Smooth muscle cell (in vitro differentiated cells): Measurements from ENCODE around the gene ARID4A. TPM values are rescaled to one million over a fixed set of nuclear protein-coding genes. Genes with fewer than 3 reads are reported as not detected.

Source experiments
- DNase-seq: peaks from one replicate; lab custom pipeline; 2025; ENCODE audit not compliant: unreplicated experiment; lab: John Stamatoyannopoulos, UW
- H2AFZ ChIP-seq: fragments of 200-600 bp; sonication (generic); 2 replicates; pipeline ENCODE4 v1.6.0; 2016; ENCODE audit warnings: antibody characterized with exemption, low read depth, mild to moderate bottlenecking
- H3F3A ChIP-seq: fragments of 200-600 bp; sonication (generic); 2 replicates; pipeline ENCODE4 v1.6.0; 2017; ENCODE audit warnings: antibody characterized with exemption, low read depth
- H3K27ac ChIP-seq: fragments of 200-600 bp; sonication (generic); 2 replicates; pipeline ENCODE4 v1.5.1; 2016; ENCODE audit warnings: low read depth, mild to moderate bottlenecking
- H3K27me3 ChIP-seq: fragments of 200-600 bp; sonication (generic); 2 replicates; pipeline ENCODE4 v1.6.1; 2016; ENCODE audit warnings: low read depth, mild to moderate bottlenecking
- H3K36me3 ChIP-seq: fragments of 200-600 bp; sonication (generic); 2 replicates; pipeline ENCODE4 v1.5.1; 2016; ENCODE audit warnings: low read depth
- H3K4me1 ChIP-seq: fragments of 200-600 bp; sonication (generic); 2 replicates; pipeline ENCODE4 v1.5.1; 2016; ENCODE audit warnings: low read depth
- H3K4me2 ChIP-seq: fragments of 200-600 bp; sonication (generic); 2 replicates; pipeline ENCODE4 v1.6.0; 2016; ENCODE audit warnings: mild to moderate bottlenecking
- H3K4me3 ChIP-seq: fragments of 200-600 bp; sonication (generic); 2 replicates; pipeline ENCODE4 v1.5.1; 2016; ENCODE audit warnings: mild to moderate bottlenecking
- H3K79me2 ChIP-seq: fragments of 200-600 bp; sonication (generic); 2 replicates; pipeline ENCODE4 v1.6.0; 2016; ENCODE audit warnings: low read depth, mild to moderate bottlenecking
- H3K9ac ChIP-seq: fragments of 200-600 bp; sonication (generic); 2 replicates; pipeline ENCODE4 v1.6.0; 2016; ENCODE audit warnings: low read depth
- H3K9me3 ChIP-seq: fragments of 200-600 bp; sonication (generic); replicated peaks from 2 replicates; pipeline ENCODE4 v1.5.1; 2016; ENCODE audit warnings: low read depth
- H4K20me1 ChIP-seq: fragments of 200-600 bp; sonication (generic); 2 replicates; pipeline ENCODE4 v1.6.0; 2016; ENCODE audit warnings: low read depth
- WGBS: methylation state at CpG from one replicate; pipeline ENCODE4 v1.1.7; 2016; ENCODE audit warnings: low lambda C conversion rate; 5-methylcytosine and 5-hydroxymethylcytosine counted together
- polyA plus RNA-seq: library from polyadenylated mRNA; unstranded; fragments of >200 nt; fragmentation: Nextera tagmentation; extraction: Ambion mirVana; gene quantifications from 2 replicates; pipeline ENCODE4 v1.2.1, GENCODE V29; 2016
- total RNA-seq: library from RNA; depleted of rRNA; stranded (reverse); fragments of >200 nt; gene quantifications from 2 replicates; pipeline ENCODE4 v1.2.3, GENCODE V29; 2014
- TF ChIP-seq, protein P1 (sequence below): fragments of 200-600 bp; sonication (generic); IDR thresholded peaks from 2 replicates; pipeline ENCODE4 v1.5.1; 2017; ENCODE audit warnings: borderline replicate concordance, mild to moderate bottlenecking, antibody characterized with exemption; ENCODE audit not compliant: insufficient read depth, poor library complexity, severe bottlenecking

Gene ARID4A
- total and polyA plus RNA-seq, 2 experiments from 2014 or later = 14.1 to 18.4 TPM

DNA sequence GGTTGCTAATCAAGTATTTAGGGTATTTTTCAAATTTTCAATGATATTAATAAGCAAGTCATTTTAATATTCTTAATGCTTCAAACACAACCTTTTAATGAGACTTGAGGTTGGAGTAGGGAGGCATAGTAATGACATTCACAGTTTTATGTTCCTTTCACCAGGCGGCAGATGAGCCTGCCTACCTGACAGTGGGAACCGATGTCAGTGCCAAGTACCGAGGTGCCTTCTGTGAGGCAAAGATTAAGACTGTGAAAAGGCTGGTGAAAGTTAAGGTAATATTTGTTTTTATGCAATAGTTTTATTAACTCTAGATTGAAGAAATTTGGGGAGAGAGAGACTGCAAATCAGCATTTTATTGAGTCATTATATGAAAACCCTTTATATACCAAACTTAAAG lies 3.1 kb downstream of the ARID4A start:
- H3K27ac ChIP-seq = no peak overlapping the region
- no peaks in the 10 kb centered on the region for H3K27me3 ChIP-seq
- peaks cover 12% of the 10 kb centered on the region for H4K20me1 ChIP-seq
- H3K9me3 ChIP-seq = no peaks in the 10 kb centered on the region
- TF ChIP-seq, protein P1, sequence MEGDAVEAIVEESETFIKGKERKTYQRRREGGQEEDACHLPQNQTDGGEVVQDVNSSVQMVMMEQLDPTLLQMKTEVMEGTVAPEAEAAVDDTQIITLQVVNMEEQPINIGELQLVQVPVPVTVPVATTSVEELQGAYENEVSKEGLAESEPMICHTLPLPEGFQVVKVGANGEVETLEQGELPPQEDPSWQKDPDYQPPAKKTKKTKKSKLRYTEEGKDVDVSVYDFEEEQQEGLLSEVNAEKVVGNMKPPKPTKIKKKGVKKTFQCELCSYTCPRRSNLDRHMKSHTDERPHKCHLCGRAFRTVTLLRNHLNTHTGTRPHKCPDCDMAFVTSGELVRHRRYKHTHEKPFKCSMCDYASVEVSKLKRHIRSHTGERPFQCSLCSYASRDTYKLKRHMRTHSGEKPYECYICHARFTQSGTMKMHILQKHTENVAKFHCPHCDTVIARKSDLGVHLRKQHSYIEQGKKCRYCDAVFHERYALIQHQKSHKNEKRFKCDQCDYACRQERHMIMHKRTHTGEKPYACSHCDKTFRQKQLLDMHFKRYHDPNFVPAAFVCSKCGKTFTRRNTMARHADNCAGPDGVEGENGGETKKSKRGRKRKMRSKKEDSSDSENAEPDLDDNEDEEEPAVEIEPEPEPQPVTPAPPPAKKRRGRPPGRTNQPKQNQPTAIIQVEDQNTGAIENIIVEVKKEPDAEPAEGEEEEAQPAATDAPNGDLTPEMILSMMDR = no peak
- H3K79me2 ChIP-seq = peaks cover 68% of the 10 kb centered on the region
- peaks cover 9% of the 10 kb centered on the region for H3K4me1 ChIP-seq
- no peak overlapping the region for H3K4me2 ChIP-seq
- no peak overlapping the region for H3K4me3 ChIP-seq
- no peaks in the 10 kb centered on the region for H3K36me3 ChIP-seq
- 97% methylated on average over 3 of the region's 3 CpGs for WGBS
- no peak overlapping the region for H3K9ac ChIP-seq
- no peak overlapping the region for H2AFZ ChIP-seq
- no peaks in the 10 kb centered on the region for H3F3A ChIP-seq
- no peak for DNase-seq

DNA sequence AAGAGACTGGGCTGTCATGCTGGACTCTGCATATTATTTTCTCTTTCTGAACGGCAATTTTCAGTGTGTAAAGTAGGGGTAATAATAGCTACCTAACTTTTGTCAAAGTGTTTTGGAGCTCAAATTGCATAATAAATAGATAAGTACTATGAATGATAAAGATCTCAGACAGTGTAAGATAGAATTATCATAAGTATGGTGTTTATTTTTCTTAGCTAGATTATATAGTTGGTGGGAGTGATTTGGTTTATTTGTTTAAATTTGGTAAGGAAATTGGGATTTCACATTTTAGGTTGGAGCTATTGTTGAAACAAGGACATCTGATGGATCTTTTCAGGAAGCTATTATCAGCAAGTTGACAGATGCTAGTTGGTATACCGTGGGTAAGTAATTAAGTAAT lies 7.4 kb downstream of the ARID4A start:
- 87% methylated on average over 2 of the region's 2 CpGs for WGBS
- H3K27ac ChIP-seq = no peak overlapping the region
- H3K4me2 ChIP-seq = no peak overlapping the region
- H2AFZ ChIP-seq = no peak overlapping the region
- peaks cover 6% of the 10 kb centered on the region for H3K36me3 ChIP-seq
- no peaks in the 10 kb centered on the region for H3K27me3 ChIP-seq
- H3F3A ChIP-seq = no peaks in the 10 kb centered on the region
- H4K20me1 ChIP-seq = peaks cover 5% of the 10 kb centered on the region
- DNase-seq = no peak
- no peak overlapping the region for H3K4me3 ChIP-seq
- no peaks in the 10 kb centered on the region for H3K4me1 ChIP-seq
- no peaks in the 10 kb centered on the region for H3K9me3 ChIP-seq
- TF ChIP-seq, protein P1 = no peak
- no peak overlapping the region for H3K9ac ChIP-seq
- peaks cover 47% of the 10 kb centered on the region for H3K79me2 ChIP-seq

DNA sequence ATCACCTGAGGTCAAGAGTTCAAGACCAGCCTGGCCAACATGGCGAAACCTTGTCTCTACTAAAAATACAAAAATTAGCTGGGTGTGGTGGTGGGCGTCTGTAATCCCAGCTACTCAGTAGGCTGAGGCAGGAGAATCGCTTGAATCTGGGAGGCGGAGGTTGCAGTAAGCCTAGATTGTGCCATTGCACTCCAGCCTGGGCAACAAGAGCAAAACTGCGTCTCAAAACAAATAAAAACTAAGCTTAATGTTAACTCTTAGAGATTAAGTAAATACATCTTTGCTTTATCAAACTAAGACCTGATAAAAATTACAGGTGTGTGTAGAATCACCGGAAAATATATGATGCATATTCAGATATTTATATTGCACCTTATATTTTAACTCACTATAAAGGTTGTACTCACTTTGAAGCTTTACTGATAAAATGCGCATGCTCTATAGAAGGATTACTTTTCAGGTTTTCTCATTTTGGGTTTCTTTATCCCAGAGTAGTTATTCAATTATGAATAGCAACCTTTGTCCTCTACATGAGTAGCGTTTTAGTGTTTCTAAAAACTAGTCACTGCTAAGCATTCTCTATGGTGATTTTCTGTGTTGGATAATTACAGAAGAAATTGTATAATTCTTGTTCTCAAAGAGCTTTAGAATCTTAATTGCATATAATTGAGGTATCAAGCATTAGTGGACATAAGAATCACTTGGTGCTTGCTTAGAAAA lies 9.4 kb downstream of the ARID4A start:
- Histone ChIP-seq H3K36me3 (peaks cover 6% of the 10 kb centered on the region), H2AFZ (no peak overlapping the region), H3K4me2 (no peak overlapping the region), H3K79me2 (peaks cover 39% of the 10 kb centered on the region), H3K9me3 (no peaks in the 10 kb centered on the region), H3K4me3 (no peak overlapping the region), H3K9ac (no peak overlapping the region), H3K27ac (no peak overlapping the region), H3K27me3 (no peaks in the 10 kb centered on the region), H3F3A (no peaks in the 10 kb centered on the region), H4K20me1 (peaks cover 5% of the 10 kb centered on the region), H3K4me1 (no peaks in the 10 kb centered on the region)
- no peak for DNase-seq
- TF ChIP-seq, protein P1 = no peak
- WGBS = 96% methylated on average over 8 of the region's 8 CpGs

DNA sequence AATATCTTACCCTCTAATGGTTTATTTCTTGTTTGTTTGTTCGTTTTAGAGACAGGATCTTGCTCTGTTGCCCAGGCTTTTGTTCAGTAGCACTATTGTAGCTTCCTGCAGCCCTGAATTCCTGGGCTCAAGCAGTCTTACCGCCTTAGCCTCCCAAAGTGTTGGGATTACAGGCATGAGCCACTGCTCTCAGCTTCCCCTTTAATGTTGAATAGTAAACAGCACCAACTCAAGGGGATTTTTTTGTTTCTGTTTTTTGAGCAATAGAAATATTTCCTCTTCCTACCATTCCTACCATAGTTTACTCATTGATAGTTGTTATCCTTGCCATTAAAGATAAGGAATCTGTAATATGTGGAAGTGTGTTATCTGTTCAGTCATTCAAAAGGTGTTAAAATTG lies 10.7 kb downstream of the ARID4A start:
- H3K9me3 ChIP-seq = no peaks in the 10 kb centered on the region
- H3K9ac ChIP-seq = no peak overlapping the region
- TF ChIP-seq, protein P1 = no peak
- no peak overlapping the region for H3K4me2 ChIP-seq
- no peak overlapping the region for H3K27ac ChIP-seq
- no peak overlapping the region for H2AFZ ChIP-seq
- H3F3A ChIP-seq = no peaks in the 10 kb centered on the region
- 94% methylated on average over 2 of the region's 2 CpGs for WGBS
- H3K79me2 ChIP-seq = peaks cover 29% of the 10 kb centered on the region
- DNase-seq = no peak
- H4K20me1 ChIP-seq = peaks cover 5% of the 10 kb centered on the region
- no peaks in the 10 kb centered on the region for H3K4me1 ChIP-seq
- H3K4me3 ChIP-seq = no peak overlapping the region
- H3K36me3 ChIP-seq = peaks cover 6% of the 10 kb centered on the region
- H3K27me3 ChIP-seq = no peaks in the 10 kb centered on the region
